ENCODE results near the gene POMT1. TPM values are rescaled to one million over a fixed set of nuclear protein-coding genes. Genes with fewer than 3 reads are reported as not detected.

The POMT1 gene
- total and polyA plus RNA-seq, 4 donors = 11.9 to 28.3 (median 23.1) TPM

DNA sequence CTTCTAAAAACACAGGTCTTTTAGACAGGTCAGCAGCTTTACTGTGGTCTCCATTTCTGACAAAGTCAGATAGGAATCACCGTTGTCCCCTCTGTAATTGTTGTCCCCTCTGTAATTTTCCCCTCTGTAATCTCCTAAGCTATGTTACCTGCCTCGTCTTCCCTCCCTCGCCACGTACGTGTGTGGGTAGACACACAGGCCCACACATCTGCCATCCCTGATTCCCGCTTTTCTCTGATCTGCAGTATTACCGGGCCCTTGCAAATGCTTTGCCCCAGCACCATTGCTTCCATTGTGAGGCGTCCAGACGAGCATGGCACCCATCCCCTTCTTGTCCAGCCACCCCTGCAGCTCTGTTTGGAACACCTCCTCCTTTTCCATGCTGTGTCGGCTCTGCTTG, 45.0 kb upstream of the POMT1 start:
- TF ChIP-seq, protein P1, sequence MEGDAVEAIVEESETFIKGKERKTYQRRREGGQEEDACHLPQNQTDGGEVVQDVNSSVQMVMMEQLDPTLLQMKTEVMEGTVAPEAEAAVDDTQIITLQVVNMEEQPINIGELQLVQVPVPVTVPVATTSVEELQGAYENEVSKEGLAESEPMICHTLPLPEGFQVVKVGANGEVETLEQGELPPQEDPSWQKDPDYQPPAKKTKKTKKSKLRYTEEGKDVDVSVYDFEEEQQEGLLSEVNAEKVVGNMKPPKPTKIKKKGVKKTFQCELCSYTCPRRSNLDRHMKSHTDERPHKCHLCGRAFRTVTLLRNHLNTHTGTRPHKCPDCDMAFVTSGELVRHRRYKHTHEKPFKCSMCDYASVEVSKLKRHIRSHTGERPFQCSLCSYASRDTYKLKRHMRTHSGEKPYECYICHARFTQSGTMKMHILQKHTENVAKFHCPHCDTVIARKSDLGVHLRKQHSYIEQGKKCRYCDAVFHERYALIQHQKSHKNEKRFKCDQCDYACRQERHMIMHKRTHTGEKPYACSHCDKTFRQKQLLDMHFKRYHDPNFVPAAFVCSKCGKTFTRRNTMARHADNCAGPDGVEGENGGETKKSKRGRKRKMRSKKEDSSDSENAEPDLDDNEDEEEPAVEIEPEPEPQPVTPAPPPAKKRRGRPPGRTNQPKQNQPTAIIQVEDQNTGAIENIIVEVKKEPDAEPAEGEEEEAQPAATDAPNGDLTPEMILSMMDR (IDR thresholded peaks at IDR 0.05; ENCODE audit: control extremely low read depth, extremely low read depth) = no peak
- peaks cover 25 to 69% (median 48%) of the 10 kb centered on the region in 4 donors for H3K36me3 ChIP-seq (ENCODE audit: control insufficient read depth in 4 of 4, insufficient read depth in 4 of 4, low read length in 4 of 4)
- H3K27me3 ChIP-seq (ENCODE audit: control insufficient read depth in 3 of 3, insufficient read depth in 3 of 3, low read length in 2 of 3) = no peaks in the 10 kb centered on the region
- no peak overlapping the region for H3K27ac ChIP-seq (ENCODE audit: low read depth in 1 of 2, low read length in 1 of 2)
- WGBS, 2 donors = 96 to 97% methylated on average over 10 of the region's 10 CpGs
- H3K9ac ChIP-seq (ENCODE audit: insufficient read depth in 1 of 2, low read length in 2 of 2) = no peak overlapping the region
- no peak overlapping the region for H3K4me3 ChIP-seq
- no peak for ATAC-seq (ENCODE audit: insufficient read depth, low FRiP score)
- H3K4me1 ChIP-seq (ENCODE audit: control insufficient read depth in 5 of 5, insufficient read depth in 5 of 5, low read length in 5 of 5) = no peaks in the 10 kb centered on the region
- no peak for DNase-seq
- H3K9me3 ChIP-seq (ENCODE audit: control insufficient read depth in 4 of 4, insufficient read depth in 3 of 4, low read length in 3 of 4) = no peaks in the 10 kb centered on the region

DNA sequence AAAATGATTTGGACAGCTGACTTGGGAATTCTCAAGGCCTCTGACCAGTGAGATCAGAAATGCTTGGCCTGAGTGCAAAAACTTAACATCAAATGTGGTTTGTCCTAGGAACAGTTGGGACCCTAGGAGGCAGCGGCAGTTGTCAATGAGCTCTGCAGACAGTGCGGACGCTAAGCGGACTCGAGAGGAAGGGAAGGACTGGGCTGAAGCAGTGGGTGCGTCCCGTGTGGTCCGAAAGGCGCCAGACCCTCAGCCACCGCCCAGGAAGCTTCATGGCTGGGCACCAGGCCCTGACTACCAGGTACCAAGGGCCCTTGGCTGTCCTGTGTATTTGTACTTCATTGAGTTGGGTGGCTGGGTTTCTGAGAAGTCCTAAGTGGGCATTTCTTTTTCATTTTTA, 43.7 kb upstream of the POMT1 start:
- TF ChIP-seq, protein P1 (IDR thresholded peaks at IDR 0.05; ENCODE audit: control extremely low read depth, extremely low read depth) = no peak
- H3K9ac ChIP-seq (ENCODE audit: insufficient read depth in 1 of 2, low read length in 2 of 2) = no peak overlapping the region
- no peak overlapping the region for H3K27ac ChIP-seq (ENCODE audit: low read depth in 1 of 2, low read length in 1 of 2)
- H3K9me3 ChIP-seq (ENCODE audit: control insufficient read depth in 4 of 4, insufficient read depth in 3 of 4, low read length in 3 of 4) = no peaks in the 10 kb centered on the region
- ATAC-seq (ENCODE audit: insufficient read depth, low FRiP score) (no peak), DNase-seq (no peak)
- WGBS, 2 donors = 93 to 98% methylated on average over 10 of the region's 10 CpGs
- peaks cover 32 to 64% (median 50%) of the 10 kb centered on the region in 4 donors for H3K36me3 ChIP-seq (ENCODE audit: control insufficient read depth in 4 of 4, insufficient read depth in 4 of 4, low read length in 4 of 4)
- no peaks in the 10 kb centered on the region for H3K4me1 ChIP-seq (ENCODE audit: control insufficient read depth in 5 of 5, insufficient read depth in 5 of 5, low read length in 5 of 5)
- no peaks in the 10 kb centered on the region for H3K27me3 ChIP-seq (ENCODE audit: control insufficient read depth in 3 of 3, insufficient read depth in 3 of 3, low read length in 2 of 3)
- H3K4me3 ChIP-seq = no peak overlapping the region

DNA sequence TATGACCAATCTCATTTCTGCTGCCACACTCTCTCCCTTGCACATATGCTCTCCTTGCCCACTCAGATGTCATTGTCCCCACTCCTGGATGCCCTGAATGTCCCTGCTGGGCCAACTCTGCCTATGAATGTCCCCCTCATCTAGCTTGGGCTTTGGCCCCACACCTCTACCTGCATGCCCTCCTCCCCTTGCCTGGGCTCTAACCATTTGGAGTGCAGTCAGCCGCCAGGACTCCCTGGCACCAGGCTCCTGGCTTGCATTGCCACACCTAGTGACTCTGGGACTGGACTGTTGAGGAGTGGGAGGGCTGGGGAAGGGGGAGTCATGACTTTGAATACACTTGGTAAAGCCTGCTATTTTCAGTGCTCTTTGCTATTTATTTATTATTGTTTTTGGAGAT, 41.6 kb upstream of the POMT1 start:
- no peaks in the 10 kb centered on the region for H3K9me3 ChIP-seq (ENCODE audit: control insufficient read depth in 4 of 4, insufficient read depth in 3 of 4, low read length in 3 of 4)
- 100% methylated on average over 1 of the region's 1 CpG for WGBS, 2 donors
- no peaks in the 10 kb centered on the region for H3K4me1 ChIP-seq (ENCODE audit: control insufficient read depth in 5 of 5, insufficient read depth in 5 of 5, low read length in 5 of 5)
- H3K27ac ChIP-seq (ENCODE audit: low read depth in 1 of 2, low read length in 1 of 2) = no peak overlapping the region
- DNase-seq (no peak), ATAC-seq (ENCODE audit: insufficient read depth, low FRiP score) (no peak)
- no peak overlapping the region for H3K4me3 ChIP-seq
- no peak overlapping the region for H3K9ac ChIP-seq (ENCODE audit: insufficient read depth in 1 of 2, low read length in 2 of 2)
- TF ChIP-seq, protein P1 (IDR thresholded peaks at IDR 0.05; ENCODE audit: control extremely low read depth, extremely low read depth) = no peak
- peaks cover 27 to 65% (median 52%) of the 10 kb centered on the region in 4 donors for H3K36me3 ChIP-seq (ENCODE audit: control insufficient read depth in 4 of 4, insufficient read depth in 4 of 4, low read length in 4 of 4)
- H3K27me3 ChIP-seq (ENCODE audit: control insufficient read depth in 3 of 3, insufficient read depth in 3 of 3, low read length in 2 of 3) = no peaks in the 10 kb centered on the region

DNA sequence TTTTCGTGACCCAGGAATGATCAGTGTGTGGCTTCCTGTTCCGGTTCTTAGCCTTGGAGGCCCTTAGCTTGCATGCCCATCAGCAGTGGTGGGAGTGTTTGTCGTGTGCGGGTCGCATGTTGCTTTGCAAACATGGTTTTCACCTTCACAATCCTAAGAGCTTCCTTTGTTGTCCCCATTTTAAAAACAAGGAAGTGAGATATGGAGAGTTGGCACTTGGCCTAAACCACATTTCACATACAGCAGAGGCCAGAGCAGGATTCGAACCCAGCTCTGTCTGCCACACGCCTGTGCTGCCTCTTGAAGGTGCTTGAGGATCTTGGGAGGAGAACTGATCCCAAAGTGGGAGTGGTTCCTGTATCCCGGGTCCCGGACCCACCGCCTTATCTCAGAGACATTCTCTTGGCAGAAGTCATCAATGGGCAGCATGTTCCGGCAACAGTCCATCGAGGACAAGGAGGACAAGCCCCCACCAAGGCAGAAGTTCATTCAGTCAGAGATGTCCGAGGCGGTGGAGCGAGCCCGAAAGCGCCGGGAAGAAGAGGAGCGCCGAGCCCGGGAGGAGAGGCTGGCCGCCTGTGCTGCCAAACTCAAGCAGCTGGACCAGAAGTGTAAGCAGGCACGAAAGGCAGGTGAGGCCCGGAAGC, 38.2 kb upstream of the POMT1 start:
- H3K27me3 ChIP-seq (ENCODE audit: control insufficient read depth in 3 of 3, insufficient read depth in 3 of 3, low read length in 2 of 3) = no peaks in the 10 kb centered on the region
- no peak overlapping the region for H3K27ac ChIP-seq (ENCODE audit: low read depth in 1 of 2, low read length in 1 of 2)
- no peak for ATAC-seq (ENCODE audit: insufficient read depth, low FRiP score)
- DNase-seq = no peak
- no peak overlapping the region for H3K9ac ChIP-seq (ENCODE audit: insufficient read depth in 1 of 2, low read length in 2 of 2)
- no peak overlapping the region for H3K4me3 ChIP-seq
- peaks cover 31 to 67% (median 56%) of the 10 kb centered on the region in 4 donors for H3K36me3 ChIP-seq (ENCODE audit: control insufficient read depth in 4 of 4, insufficient read depth in 4 of 4, low read length in 4 of 4)
- H3K4me1 ChIP-seq (ENCODE audit: control insufficient read depth in 5 of 5, insufficient read depth in 5 of 5, low read length in 5 of 5) = no peaks in the 10 kb centered on the region
- H3K9me3 ChIP-seq (ENCODE audit: control insufficient read depth in 4 of 4, insufficient read depth in 3 of 4, low read length in 3 of 4) = no peaks in the 10 kb centered on the region
- 76 to 79% methylated on average over 24 of the region's 24 CpGs for WGBS, 2 donors
- TF ChIP-seq, protein P1 (IDR thresholded peaks at IDR 0.05; ENCODE audit: control extremely low read depth, extremely low read depth) = no peak
